ENCODE results near the gene LARGE1. TPM values are rescaled to one million over a fixed set of nuclear protein-coding genes. Genes with fewer than 3 reads are reported as not detected.

Gene LARGE1
- total and polyA plus RNA-seq, 2 of the 13 experiments (the other 11 are each of a cell fraction or from before 2014, with no cell fraction given) = 8.4 to 11.0 TPM

GRCh38 chr22:33653532-33654063, 266.7 kb downstream of the LARGE1 start:
- in situ Hi-C loops (cut with HindIII; ENCODE audit: extremely low pct_ligation_motif_present, low pct_unique_long_range_greater_than_20kb) (no loop called here), intact Hi-C loops (cut with micrococcal nuclease; ENCODE audit: unreplicated experiment) (no loop called here)
- Histone ChIP-seq H3K9ac (ENCODE audit: insufficient read depth, low read depth, low read length) (no peak overlapping the region), H3K79me2 (ENCODE audit: insufficient read depth, low read length) (no peaks in the 10 kb centered on the region), H3K27me3 (ENCODE audit: control insufficient read depth in 1 of 2, insufficient read depth in 2 of 2, low read length in 2 of 2) (no peaks in the 10 kb centered on the region), H3K36me3 (replicated peaks in 1 of 2; ENCODE audit: control insufficient read depth in 1 of 2, insufficient read depth in 2 of 2, low read length in 2 of 2) (no peaks in the 10 kb centered on the region; a peak in 1 of 5 replicates), H3K4me2 (ENCODE audit: low read depth, low read length) (no peak overlapping the region), H2AFZ (ENCODE audit: low read length) (no peak overlapping the region), H4K20me1 (ENCODE audit: insufficient read depth, low read length) (no peaks in the 10 kb centered on the region), H3K9me3 (ENCODE audit: low read length) (no peaks in the 10 kb centered on the region), H3K4me1 (ENCODE audit: insufficient read depth, low read length) (peaks cover 27% of the 10 kb centered on the region), H3K27ac (ENCODE audit: extremely low read length, insufficient read depth, low read length) (no peak overlapping the region), H3K4me3 (replicated peaks in 1 of 3; ENCODE audit: insufficient read depth in 1 of 3, low read depth in 2 of 3, low read length in 3 of 3) (no peak overlapping the region)
- no TSS peak for BruUV-seq (replicated peaks)
- CTCF ChIA-PET (ENCODE audit: low intra/inter-chr PET ratio, low total read pairs) = no interaction called here
- WGBS (ENCODE audit: low lambda C conversion rate) = 72% methylated on average over 8 of the region's 8 CpGs
- POLR2A ChIA-PET = no interaction called here
- DNase-seq (ENCODE audit: low spot score) (no peak), FAIRE-seq (no peak), ATAC-seq (no peak)
- TF ChIP-seq CREB1 (IDR thresholded peaks at IDR 0.05) (0 out of 2 replicates have a peak, but pooled peaks have one; percentile 5), CREB1 (CRISPR knock-in tag; IDR thresholded peaks at IDR 0.05) (no peak), ZNF441 (CRISPR knock-in tag; IDR thresholded peaks at IDR 0.05; ENCODE audit: borderline replicate concordance) (no peak), NR1H2 (CRISPR knock-in tag; IDR thresholded peaks at IDR 0.05; ENCODE audit: borderline replicate concordance, low read depth) (no peak), ATF7 (IDR thresholded peaks at IDR 0.05) (peak; percentile 74), ATF7 (CRISPR knock-in tag; IDR thresholded peaks at IDR 0.05) (no peak), NFRKB (IDR thresholded peaks at IDR 0.05) (no peak), ZC3H13 (CRISPR knock-in tag; IDR thresholded peaks at IDR 0.05) (no peak), ONECUT2 (CRISPR knock-in tag; IDR thresholded peaks at IDR 0.05) (no peak), ZNF629 (CRISPR knock-in tag; conservative IDR thresholded peaks at IDR 0.05) (peak; percentile 69)
- TF ChIP-seq, protein P1, sequence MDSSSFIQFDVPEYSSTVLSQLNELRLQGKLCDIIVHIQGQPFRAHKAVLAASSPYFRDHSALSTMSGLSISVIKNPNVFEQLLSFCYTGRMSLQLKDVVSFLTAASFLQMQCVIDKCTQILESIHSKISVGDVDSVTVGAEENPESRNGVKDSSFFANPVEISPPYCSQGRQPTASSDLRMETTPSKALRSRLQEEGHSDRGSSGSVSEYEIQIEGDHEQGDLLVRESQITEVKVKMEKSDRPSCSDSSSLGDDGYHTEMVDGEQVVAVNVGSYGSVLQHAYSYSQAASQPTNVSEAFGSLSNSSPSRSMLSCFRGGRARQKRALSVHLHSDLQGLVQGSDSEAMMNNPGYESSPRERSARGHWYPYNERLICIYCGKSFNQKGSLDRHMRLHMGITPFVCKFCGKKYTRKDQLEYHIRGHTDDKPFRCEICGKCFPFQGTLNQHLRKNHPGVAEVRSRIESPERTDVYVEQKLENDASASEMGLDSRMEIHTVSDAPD (CRISPR knock-in tag; IDR thresholded peaks at IDR 0.05) = no peak
- TF ChIP-seq, protein P2, sequence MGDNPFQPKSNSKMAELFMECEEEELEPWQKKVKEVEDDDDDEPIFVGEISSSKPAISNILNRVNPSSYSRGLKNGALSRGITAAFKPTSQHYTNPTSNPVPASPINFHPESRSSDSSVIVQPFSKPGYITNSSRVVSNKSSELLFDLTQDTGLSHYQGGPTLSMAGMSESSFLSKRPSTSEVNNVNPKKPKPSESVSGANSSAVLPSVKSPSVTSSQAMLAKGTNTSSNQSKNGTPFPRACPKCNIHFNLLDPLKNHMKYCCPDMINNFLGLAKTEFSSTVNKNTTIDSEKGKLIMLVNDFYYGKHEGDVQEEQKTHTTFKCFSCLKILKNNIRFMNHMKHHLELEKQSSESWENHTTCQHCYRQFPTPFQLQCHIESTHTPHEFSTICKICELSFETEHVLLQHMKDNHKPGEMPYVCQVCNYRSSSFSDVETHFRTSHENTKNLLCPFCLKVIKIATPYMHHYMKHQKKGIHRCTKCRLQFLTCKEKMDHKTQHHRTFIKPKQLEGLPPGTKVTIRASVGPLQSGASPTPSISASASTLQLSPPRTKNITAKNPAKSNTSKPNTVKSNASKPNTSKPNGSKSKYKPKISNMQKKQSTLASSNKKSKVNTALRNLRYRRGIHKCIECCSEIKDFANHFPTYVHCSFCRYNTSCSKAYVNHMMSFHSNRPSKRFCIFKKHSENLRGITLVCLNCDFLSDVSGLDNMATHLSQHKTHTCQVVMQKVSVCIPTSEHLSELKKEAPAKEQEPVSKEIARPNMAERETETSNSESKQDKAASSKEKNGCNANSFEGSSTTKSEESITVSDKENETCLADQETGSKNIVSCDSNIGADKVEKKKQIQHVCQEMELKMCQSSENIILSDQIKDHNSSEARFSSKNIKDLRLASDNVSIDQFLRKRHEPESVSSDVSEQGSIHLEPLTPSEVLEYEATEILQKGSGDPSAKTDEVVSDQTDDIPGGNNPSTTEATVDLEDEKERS (CRISPR knock-in tag; IDR thresholded peaks at IDR 0.05) = no peak
